Activated CD4-positive, alpha-beta T cell treated with anti-CD3 and anti-CD28 coated beads, Interleukin-2, amount 10 ng/mL, durations not matched to agents 24 days and 14 days (primary cell): Measurements from ENCODE around the gene CEMIP. TPM values are rescaled to one million over a fixed set of nuclear protein-coding genes. Genes with fewer than 3 reads are reported as not detected.

Experiments
- DNase-seq: peaks from one replicate; pipeline ENCODE4 v3.0.0; 2022
- H3K27ac Mint-ChIP-seq: one replicate; pipeline ENCODE4 v1.8.0; 2022; ENCODE audit warnings: mild to moderate bottlenecking, mixed read lengths
- H3K27me3 Mint-ChIP-seq: one replicate; pipeline ENCODE4 v1.8.0; 2022; ENCODE audit warnings: mixed read lengths
- H3K36me3 Mint-ChIP-seq: one replicate; pipeline ENCODE4 v1.8.0; 2022; ENCODE audit warnings: low read depth, mild to moderate bottlenecking, mixed read lengths
- H3K4me1 Mint-ChIP-seq: one replicate; pipeline ENCODE4 v1.8.0; 2021; ENCODE audit warnings: mixed read lengths
- H3K4me3 Mint-ChIP-seq: one replicate; pipeline ENCODE4 v1.8.0; 2022; ENCODE audit warnings: mild to moderate bottlenecking, moderate library complexity, mixed read lengths
- H3K9me3 Mint-ChIP-seq: one replicate; pipeline ENCODE4 v1.8.0; 2021; ENCODE audit warnings: mixed read lengths
- intact Hi-C: fragments of 100-400 bp; cut with micrococcal nuclease; formaldehyde crosslinking; loops from one replicate; pipeline ENCODE4 v1.15.1; 2023
- total RNA-seq: library from RNA; stranded (reverse); gene quantifications from 2 replicates; pipeline ENCODE4 v1.2.3, GENCODE V29; 2022

CEMIP gene
- total RNA-seq, 1 donor from 2014 or later: not detected

DNA sequence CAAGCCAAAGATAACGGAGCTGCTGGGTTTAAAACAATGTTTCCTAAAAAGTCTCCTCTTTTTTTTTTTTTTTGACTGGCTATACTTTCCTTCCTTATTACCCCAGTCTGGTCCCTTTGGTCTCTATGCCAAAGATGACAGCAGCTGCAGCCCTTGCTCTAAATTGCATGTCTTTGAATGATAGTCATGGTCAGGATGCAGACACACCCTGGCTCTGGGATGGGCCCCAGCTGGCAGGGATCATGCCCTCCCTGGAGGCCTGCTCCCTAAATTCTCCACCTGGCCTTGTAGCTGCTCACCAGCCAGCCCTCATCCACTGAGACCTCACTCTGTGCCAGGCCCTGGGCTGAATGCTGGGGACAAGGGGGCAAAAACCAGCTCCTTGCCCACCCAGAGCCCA, 114.6 kb downstream of the CEMIP start:
- intact Hi-C loops: no loop called here
- Mint-ChIP-seq H3K4me3 (no peak overlapping the region), H3K27ac (no peak overlapping the region), H3K36me3 (peaks cover 2% of the 10 kb centered on the region), H3K4me1 (peaks cover 2% of the 10 kb centered on the region), H3K27me3 (peaks cover 3% of the 10 kb centered on the region), H3K9me3 (no peaks in the 10 kb centered on the region)
- no peak for DNase-seq

DNA sequence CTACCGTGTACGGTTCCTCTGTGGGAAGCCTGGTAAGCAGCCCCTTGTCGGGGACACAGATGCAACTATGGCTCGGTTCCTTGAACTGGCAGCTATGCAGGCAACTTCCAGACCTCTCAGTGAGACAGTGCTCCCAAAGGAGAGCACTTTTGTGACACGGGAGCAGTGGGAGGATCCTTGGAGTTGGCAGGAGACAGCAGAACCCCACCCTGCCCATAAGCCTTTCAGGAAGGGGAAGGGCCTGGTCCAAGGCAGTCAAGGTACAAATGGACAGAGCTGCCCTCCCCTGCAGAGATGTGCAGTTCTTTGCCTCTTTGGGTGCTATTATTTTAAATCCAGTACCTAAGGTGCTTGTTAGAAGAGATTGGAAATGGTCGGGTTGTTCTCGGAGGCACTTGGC, 115.9 kb downstream of the CEMIP start:
- intact Hi-C loops: no loop called here
- no peaks in the 10 kb centered on the region for H3K27me3 Mint-ChIP-seq
- no peak overlapping the region for H3K27ac Mint-ChIP-seq
- no peaks in the 10 kb centered on the region for H3K9me3 Mint-ChIP-seq
- DNase-seq: no peak
- no peaks in the 10 kb centered on the region for H3K4me1 Mint-ChIP-seq
- no peak overlapping the region for H3K4me3 Mint-ChIP-seq
- peaks cover 2% of the 10 kb centered on the region for H3K36me3 Mint-ChIP-seq

DNA sequence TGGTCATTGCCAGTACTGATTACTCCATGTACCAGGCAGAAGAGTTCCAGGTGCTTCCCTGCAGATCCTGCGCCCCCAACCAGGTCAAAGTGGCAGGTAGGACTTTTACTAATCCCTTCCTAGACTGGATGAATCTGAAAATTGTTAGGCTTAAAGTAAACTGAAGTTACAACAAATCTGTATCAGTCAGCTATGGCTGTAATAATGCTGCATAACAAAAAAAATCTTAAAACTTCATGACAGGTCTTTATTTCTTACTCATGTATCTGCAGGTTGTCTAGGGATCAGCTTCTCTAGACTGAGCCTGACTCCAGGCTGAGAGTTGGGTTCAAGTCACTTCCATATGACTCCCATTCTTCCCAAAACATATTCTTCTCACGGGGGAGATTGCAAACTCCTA, 116.8 kb downstream of the CEMIP start:
- Mint-ChIP-seq H3K36me3 (peaks cover 2% of the 10 kb centered on the region), H3K4me1 (no peaks in the 10 kb centered on the region), H3K9me3 (no peaks in the 10 kb centered on the region), H3K4me3 (no peak overlapping the region), H3K27me3 (no peaks in the 10 kb centered on the region), H3K27ac (no peak overlapping the region)
- DNase-seq: no peak
- intact Hi-C loops: no loop called here

DNA sequence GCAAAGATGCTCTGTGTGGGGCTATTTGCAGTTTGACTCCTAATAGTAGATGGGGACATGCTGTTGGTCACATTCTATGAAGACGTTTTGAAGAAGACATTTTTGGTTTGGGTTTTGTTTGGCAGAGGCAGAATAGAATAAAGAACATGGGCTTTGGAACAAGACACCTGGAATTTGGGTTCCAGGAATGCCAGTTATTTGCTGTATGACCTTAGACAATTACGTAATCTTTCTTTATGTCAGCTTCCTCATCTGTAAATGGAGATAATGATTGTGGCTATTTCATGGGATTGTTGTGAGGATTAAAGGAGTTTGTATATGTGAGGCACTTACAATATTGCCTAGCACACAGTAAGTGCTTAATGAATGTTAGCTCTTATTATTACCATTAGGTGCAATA, 118.9 kb downstream of the CEMIP start:
- no peak overlapping the region for H3K4me3 Mint-ChIP-seq
- no peaks in the 10 kb centered on the region for H3K4me1 Mint-ChIP-seq
- intact Hi-C loops: no loop called here
- no peak for DNase-seq
- H3K27ac Mint-ChIP-seq: no peak overlapping the region
- H3K36me3 Mint-ChIP-seq: peaks cover 2% of the 10 kb centered on the region
- H3K9me3 Mint-ChIP-seq: no peaks in the 10 kb centered on the region
- no peaks in the 10 kb centered on the region for H3K27me3 Mint-ChIP-seq

DNA sequence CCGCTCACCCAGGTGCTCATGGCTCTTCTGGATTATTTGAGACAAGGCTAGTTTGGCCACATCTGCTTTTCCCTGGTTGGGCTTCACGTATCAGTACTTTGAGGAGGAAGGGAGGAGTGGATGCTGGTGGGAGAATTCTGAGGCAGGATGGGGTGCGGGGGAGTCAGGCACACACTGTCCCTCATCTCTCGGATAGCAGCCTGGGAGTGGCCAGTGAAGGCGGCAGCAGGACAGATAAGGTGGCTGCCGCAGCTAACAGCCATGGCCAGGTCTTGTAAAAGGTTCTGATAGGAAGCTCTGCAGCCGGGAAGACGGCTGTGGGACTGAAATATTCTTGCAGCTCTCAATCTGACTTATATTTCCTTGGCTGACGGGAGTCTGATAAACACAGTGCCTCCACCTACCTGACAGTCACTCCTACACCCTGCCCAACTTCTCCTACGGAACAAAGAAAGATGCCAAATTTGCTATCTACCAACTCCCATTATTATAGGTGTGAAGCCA, 123.2 kb downstream of the CEMIP start:
- H3K27ac Mint-ChIP-seq: no peak overlapping the region
- H3K4me3 Mint-ChIP-seq: no peak overlapping the region
- H3K27me3 Mint-ChIP-seq: no peaks in the 10 kb centered on the region
- no peaks in the 10 kb centered on the region for H3K9me3 Mint-ChIP-seq
- no peaks in the 10 kb centered on the region for H3K36me3 Mint-ChIP-seq
- intact Hi-C loops: no loop called here
- no peak for DNase-seq
- no peaks in the 10 kb centered on the region for H3K4me1 Mint-ChIP-seq

DNA sequence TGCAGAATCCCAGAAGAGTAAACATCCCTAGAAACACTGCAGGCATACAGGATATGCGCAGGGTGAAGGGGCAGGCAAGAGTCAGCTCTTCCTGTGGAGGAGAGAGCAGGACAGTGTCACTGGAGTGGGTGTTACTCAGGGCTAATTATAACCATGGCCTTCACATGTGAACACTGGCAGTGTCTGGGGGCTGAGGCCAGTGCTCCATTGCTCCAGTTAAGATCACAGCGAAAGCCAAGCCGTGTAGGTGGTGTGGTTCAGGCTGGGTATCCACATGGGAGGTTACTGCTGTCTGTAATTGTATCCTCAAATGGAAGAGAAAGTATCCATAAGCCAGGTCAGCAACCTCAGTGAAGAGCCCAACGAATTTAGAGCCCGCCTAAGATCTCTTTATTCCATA, 125.8 kb downstream of the CEMIP start:
- Mint-ChIP-seq H3K4me1 (no peaks in the 10 kb centered on the region), H3K27me3 (no peaks in the 10 kb centered on the region), H3K9me3 (no peaks in the 10 kb centered on the region), H3K27ac (no peak overlapping the region), H3K4me3 (no peak overlapping the region), H3K36me3 (peaks cover 2% of the 10 kb centered on the region)
- no peak for DNase-seq
- intact Hi-C loops: no loop called here

DNA sequence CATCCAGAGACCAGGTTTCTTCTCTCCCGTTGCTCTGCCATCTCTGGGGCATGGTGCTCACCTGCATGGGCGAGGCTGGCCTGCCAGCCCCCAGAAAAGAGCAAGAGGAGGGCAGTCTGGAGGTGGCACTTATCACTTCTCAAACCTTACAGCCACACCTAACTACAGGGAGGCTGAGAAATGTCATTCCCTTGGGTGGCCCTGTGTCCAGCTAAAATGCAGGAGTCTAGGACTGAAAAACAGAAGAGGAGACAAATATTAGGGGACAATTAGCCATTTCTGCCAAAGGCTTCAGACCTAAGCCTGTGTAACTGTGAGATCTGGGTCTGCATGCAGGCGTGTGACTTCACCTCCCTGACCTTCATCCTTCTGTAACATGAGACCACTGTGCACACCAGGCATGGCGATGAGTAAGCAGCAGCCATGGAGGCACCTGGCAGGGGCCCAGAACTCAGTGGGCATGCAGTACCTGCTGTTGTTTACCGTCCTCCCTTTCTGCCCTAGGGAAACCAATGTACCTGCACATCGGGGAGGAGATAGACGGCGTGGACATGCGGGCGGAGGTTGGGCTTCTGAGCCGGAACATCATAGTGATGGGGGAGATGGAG, 127.1 kb downstream of the CEMIP start:
- Mint-ChIP-seq H3K27ac (no peak overlapping the region), H3K9me3 (no peaks in the 10 kb centered on the region)
- intact Hi-C loops: no loop called here

DNA sequence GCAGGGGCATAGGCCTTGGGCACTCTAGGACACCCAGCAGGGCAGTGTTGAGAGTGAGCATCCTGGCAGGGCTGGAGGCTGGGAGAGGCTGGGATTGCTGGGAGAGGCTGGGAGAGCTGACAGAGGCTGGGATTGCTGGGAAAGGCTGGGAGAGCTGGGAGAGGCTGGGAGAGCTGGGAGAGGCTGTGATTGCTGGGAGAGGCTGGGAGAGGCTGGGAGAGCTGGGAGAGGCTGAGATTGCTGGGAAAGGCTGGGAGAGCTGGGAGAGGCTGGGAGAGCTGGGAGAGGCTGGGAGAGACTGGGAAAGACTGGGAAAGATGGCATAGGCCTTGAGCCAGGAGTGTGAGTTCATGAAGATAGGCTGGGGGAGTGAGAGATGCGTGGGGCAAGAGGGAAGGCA, 132.7 kb downstream of the CEMIP start:
- Mint-ChIP-seq H3K4me1 (no peaks in the 10 kb centered on the region), H3K4me3 (no peak overlapping the region), H3K27me3 (no peaks in the 10 kb centered on the region), H3K9me3 (no peaks in the 10 kb centered on the region), H3K27ac (no peak overlapping the region), H3K36me3 (peaks cover 2% of the 10 kb centered on the region)
- intact Hi-C loops: no loop called here
- no peak for DNase-seq

More for the DNA sequence above, 127.1 kb downstream of the CEMIP start:
- no peaks in the 10 kb centered on the region for H3K27me3 Mint-ChIP-seq
- H3K4me1 Mint-ChIP-seq: no peaks in the 10 kb centered on the region
- no peak for DNase-seq
- H3K36me3 Mint-ChIP-seq: peaks cover 2% of the 10 kb centered on the region
- no peak overlapping the region for H3K4me3 Mint-ChIP-seq

DNA sequence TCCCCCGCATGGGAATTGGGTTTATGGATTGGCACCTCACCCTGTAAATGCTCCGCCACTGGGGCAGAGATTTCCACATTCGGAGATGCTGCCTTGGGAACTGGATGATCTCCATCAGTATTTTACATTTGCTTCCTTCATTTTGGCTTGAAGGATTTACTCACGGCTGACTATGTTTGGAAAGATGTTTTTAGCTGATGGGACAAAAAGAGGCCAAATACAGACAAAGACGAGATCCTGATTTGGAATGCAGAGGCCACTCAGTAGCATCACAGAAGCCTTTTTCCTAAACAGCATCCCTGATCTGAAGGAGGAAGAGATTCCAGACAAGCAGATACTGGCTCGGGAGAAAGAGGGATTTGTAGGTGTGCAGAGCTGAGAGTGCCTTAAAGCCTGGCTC, 133.5 kb downstream of the CEMIP start:
- H3K4me1 Mint-ChIP-seq: no peaks in the 10 kb centered on the region
- no peak overlapping the region for H3K4me3 Mint-ChIP-seq
- no peak for DNase-seq
- no peak overlapping the region for H3K27ac Mint-ChIP-seq
- intact Hi-C loops: no loop called here
- peaks cover 2% of the 10 kb centered on the region for H3K36me3 Mint-ChIP-seq
- no peaks in the 10 kb centered on the region for H3K9me3 Mint-ChIP-seq
- no peaks in the 10 kb centered on the region for H3K27me3 Mint-ChIP-seq

DNA sequence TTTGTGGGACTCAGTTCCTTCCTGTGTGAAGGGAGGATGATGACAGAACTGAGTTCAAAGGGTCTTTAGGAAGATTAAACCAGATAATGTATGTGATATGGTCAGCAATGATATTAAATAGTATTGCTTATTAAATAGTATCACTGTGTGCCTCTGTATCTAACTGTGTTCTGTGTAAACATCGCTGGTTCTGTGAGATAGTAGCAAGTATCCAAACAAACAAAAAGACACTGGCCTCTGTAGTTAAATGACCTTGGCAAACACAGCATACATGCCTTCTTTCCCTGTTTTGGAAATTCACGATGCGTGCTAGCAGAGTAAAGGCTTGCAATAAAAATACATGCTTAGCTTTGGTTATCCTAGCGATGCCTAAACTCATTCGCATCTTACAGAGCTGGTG, 134.4 kb downstream of the CEMIP start:
- intact Hi-C loops: no loop called here
- peaks cover 2% of the 10 kb centered on the region for H3K36me3 Mint-ChIP-seq
- no peaks in the 10 kb centered on the region for H3K27me3 Mint-ChIP-seq
- no peak overlapping the region for H3K27ac Mint-ChIP-seq
- H3K4me1 Mint-ChIP-seq: no peaks in the 10 kb centered on the region
- no peak for DNase-seq
- no peak overlapping the region for H3K4me3 Mint-ChIP-seq
- H3K9me3 Mint-ChIP-seq: no peaks in the 10 kb centered on the region

DNA sequence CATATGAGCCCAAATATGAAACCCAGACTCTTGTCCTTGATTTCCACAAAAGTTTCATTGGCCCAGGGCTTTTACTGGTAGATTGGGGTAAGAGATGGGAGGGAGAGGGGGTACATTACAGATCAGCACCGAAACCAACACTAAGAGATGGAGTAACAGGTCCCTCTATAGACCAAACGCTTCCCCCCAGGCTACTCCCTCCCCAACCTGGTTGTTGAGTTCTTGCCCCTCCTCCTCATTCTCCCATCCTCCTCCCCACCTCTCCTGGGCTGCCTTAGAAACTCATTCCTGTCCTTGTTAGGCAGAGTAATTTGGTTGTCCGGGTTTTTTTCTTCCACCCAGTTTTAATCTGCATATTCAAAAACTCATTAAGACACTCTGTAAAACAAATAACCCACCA, 136.3 kb downstream of the CEMIP start:
- no peaks in the 10 kb centered on the region for H3K27me3 Mint-ChIP-seq
- DNase-seq: no peak
- intact Hi-C loops: no loop called here
- no peak overlapping the region for H3K4me3 Mint-ChIP-seq
- H3K9me3 Mint-ChIP-seq: no peaks in the 10 kb centered on the region
- peaks cover 8% of the 10 kb centered on the region for H3K4me1 Mint-ChIP-seq
- no peaks in the 10 kb centered on the region for H3K36me3 Mint-ChIP-seq
- H3K27ac Mint-ChIP-seq: no peak overlapping the region

DNA sequence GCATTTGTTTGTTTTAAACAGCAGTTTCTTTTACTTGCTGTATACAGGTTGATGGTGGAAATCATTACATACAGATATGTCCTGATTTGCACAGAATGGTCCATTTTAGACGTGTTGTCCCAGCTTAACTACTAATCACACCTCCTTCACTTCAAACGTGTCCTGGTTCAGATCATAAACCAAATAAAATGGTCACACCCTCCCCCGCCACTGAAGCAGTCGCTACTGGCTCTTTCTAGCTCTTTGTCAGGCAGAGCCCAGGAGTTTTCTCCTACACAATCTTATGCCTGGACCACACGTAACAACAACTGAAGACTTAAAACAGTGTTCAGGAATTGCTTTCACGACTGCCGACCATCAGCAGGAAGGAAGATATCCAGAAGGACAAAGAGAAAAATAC, 136.9 kb downstream of the CEMIP start:
- H3K4me3 Mint-ChIP-seq: no peak overlapping the region

DNA sequence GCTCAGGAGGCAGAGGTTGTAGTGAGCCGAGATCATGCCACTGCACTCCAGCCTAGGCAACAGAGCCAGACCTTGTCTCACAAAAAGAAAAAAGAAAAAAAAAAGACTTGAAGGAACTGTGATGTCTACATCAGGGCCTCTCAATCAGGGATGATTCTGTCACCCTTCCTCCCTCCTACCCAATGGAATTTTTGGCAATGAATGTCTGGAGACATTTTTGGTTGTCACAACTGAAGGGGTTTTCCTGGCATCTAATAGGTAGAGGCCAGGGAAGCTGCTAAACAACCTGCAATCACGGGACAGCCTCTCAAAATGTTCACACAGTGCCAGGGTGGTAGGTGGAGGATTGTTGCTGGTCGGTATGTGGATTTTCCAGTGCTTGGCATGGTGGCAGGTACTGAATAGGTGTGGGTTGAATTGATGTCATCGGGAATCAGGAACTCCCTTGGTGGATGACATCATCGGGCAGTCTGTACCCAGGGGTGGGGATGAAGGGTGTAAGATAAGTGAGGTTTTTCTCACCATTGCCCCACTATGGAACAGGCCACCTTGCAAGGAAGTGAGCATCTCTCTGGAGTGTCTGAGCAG, 139.1 kb downstream of the CEMIP start:
- no peak overlapping the region for H3K27ac Mint-ChIP-seq
- no peaks in the 10 kb centered on the region for H3K36me3 Mint-ChIP-seq
- H3K27me3 Mint-ChIP-seq: no peaks in the 10 kb centered on the region
- intact Hi-C loops: no loop called here
- no peak overlapping the region for H3K4me3 Mint-ChIP-seq
- no peak for DNase-seq
- peaks cover 14% of the 10 kb centered on the region for H3K4me1 Mint-ChIP-seq
- H3K9me3 Mint-ChIP-seq: no peaks in the 10 kb centered on the region

More for the DNA sequence above, 136.9 kb downstream of the CEMIP start:
- intact Hi-C loops: no loop called here
- Mint-ChIP-seq H3K27ac (no peak overlapping the region), H3K36me3 (no peaks in the 10 kb centered on the region), H3K9me3 (no peaks in the 10 kb centered on the region), H3K4me1 (peaks cover 13% of the 10 kb centered on the region), H3K27me3 (no peaks in the 10 kb centered on the region)
- no peak for DNase-seq

DNA sequence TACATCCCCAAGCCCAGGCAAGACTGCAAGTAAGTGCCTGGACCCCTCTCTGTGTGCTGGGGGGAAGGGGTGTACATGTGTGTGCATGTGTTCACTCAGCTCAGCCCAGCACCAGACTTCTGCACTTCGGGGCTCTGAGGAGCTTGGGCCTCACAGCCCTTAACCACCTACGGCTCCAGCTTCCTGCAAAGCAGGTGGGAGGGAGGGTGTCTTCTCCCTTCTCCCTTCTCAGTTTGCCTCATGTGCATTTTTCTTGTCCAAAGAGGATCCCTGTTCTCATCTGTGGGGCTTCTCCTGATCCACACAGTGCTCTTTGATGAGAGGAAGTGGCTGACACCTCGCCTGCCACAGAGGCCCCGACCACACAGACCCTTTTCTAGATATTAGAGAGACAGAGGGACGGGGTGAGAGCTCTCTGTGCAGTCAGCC, 141.1 kb downstream of the CEMIP start:
- intact Hi-C loops: no loop called here
- Mint-ChIP-seq H3K27ac (no peak overlapping the region), H3K9me3 (no peaks in the 10 kb centered on the region), H3K4me1 (peaks cover 14% of the 10 kb centered on the region), H3K27me3 (no peaks in the 10 kb centered on the region), H3K4me3 (no peak overlapping the region), H3K36me3 (no peaks in the 10 kb centered on the region)
- DNase-seq: peak; percentile 66
